NCI-H2196 (cell line): ENCODE results near the gene SCGB1D4.

Experiments
- DNase-seq: peaks from one replicate; lab custom pipeline; 2025; ENCODE audit not compliant: unreplicated experiment; lab: John Stamatoyannopoulos, UW

Gene SCGB1D4

GRCh38 chr11:62280452-62280851, 18.4 kb downstream of the SCGB1D4 start:
- DNase-seq: no peak

GRCh38 chr11:62273789-62274275, 25.0 kb downstream of the SCGB1D4 start:
- no peak for DNase-seq

DNA sequence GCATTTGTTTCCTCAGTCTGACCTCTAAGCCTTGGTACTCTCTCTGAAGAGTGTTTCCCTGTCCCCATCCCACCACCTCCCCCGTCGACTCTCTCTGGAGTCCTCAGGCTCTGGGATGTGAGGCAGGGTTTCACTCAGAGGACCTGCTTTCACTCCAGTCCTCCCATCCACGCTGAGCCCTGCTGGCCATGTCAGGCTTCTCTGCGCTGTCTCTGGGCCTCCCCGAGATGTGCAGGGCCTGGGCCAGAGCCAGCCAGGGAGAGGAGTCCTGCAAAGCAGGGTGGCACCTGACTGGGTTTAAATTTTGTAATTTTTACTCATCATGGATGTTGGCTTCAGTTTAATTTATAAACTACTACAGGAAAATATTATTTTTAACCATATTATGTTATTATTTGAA, 25.6 kb downstream of the SCGB1D4 start:
- DNase-seq: no peak

- peak; percentile 14 for DNase-seq
Observed at GRCh38 chr11:62269654-62270278, 29.1 kb downstream of the SCGB1D4 start, which contains the start of gene SCGB2A2. TSS of gene SCGB2A2 (plus strand) at chr11:62270158. CDS start at chr11:62270217, 59 bp downstream.

DNA sequence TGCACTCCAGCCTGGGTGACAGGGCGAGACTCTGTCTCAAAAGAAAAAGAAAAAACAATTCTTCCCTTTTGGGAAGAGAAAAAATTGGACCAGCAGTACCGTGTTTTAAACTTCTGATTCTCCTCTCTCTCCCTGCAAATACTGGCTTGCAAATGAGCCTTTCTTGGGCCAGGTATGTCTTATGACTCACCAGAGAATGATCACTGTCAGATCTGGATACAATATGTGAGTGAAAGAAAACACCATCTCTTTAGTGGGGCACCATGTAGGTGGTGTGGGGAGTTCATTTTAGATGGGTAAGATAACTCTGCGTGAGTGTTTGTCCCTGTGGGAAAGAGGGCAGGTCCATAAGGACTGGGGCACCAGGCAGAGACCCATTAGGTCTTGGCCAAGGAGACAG, 31.3 kb downstream of the SCGB1D4 start:
- no peak for DNase-seq

- no peak for DNase-seq
Observed at GRCh38 chr11:62267050-62267449, 31.8 kb downstream of the SCGB1D4 start.

GRCh38 chr11:62266558-62266957, 32.3 kb downstream of the SCGB1D4 start:
- no peak for DNase-seq

GRCh38 chr11:62264004-62264403, 34.9 kb downstream of the SCGB1D4 start:
- DNase-seq: no peak

DNA sequence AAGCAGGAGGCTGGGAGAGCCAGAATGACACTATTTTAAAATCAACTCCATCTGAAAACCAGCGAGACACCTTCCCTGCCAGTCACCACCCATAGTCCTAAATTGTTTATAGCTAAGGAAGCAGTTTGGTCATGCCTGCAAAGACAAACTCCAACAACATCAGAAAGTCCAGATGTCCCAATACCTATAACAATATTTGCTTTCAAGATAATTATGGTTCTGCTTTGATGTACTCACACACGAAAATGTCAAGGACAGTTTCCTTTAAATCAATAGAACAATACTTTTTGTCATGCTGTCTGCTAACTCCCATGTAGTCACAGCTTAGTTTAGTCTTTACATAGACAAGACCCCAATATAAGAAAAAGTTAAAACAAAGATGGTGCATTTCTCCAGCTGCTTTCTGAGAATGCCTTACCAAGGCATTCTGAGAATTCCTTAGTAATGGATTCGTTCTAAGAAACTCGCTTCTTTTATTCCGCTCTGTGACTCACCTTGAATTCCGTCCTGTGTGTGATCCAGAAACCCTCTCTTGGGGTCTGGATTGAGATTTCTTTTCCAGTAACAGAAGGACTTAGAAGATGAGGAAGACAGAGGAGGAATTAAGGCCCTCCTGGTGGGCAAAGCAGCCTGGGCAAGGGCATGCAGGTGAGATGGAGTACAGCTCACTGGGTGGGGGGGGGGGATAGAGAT, 38.5 kb downstream of the SCGB1D4 start:
- DNase-seq: no peak

DNA sequence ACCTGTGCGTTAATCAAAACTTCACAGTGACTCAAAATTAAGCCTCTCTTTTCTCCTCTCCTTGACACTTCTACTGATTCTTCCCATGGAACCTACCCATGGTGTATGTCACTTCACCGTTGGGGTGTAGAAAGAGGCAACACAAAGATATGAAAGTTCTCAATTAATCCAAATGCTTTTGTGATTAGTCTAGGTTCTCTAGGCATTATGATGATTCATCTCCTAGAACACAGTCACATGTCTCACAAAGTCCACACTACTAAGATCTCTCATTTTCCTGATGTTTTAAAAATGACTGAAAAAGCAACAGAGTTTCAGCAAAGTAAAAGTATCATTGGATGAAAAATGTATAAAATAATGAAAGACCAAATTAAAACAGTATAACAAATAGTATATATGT, 42.6 kb downstream of the SCGB1D4 start:
- DNase-seq: no peak

DNA sequence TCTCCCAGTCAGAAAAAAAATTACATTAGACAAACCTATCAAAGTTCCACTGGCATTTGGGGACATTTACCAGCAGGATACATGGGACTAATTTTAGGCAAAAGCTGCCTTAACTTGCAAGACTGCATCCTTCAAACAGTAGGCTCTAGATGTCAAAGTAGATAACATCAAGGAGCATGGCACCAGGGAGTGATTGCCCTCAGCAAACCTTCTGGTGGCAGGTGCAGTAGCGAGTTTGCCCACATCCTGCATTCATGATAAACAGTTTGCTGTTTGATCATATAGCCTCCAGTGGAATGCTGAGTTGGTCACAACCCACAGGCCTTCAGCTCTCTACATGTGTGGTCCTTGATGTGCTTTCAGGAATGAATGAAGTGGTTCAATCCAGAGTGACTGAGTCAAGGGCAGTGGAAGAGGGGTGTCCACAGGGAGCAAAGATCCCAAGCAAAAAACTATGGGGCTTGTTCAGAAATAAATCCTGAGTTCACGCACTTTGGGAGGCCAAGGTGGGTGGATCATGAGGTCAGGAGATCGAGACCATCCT, 44.8 kb downstream of the SCGB1D4 start:
- no peak for DNase-seq

- DNase-seq: no peak
Observed at GRCh38 chr11:62251698-62252097, 47.2 kb downstream of the SCGB1D4 start.
